ENCODE data around the gene MED6.

MED6 gene

GRCh38 chr14:70600382-70601157 lies at the start of gene MED6:
TSS of gene MED6 (minus strand) at chr14:70600655. CDS start at chr14:70600637, 18 bp downstream.
- peak; percentile 83 for DNase-seq (ENCODE audit: low read depth, low spot score)

DNA sequence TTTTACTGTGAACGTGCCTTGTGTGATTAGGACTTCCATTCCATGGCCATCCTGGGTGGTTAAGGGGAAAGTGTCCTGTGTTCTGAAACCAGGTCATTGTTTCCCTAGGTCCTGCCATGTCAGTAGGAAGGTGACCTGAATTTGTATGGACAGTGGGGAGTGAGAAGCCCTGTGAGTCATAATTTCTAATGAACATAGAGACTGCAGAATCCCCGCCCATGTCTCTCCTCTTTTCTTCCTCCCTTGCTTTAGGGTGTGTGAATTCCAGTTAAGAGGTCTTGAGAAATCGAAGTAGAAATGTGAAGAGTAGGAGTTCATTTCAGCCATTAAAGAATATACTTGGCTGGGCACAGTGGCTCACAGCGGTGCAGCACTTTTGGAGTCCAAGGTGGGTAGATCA lies 49.3 kb upstream of the MED6 start:
- no peak for DNase-seq (ENCODE audit: low read depth, low spot score)

DNA sequence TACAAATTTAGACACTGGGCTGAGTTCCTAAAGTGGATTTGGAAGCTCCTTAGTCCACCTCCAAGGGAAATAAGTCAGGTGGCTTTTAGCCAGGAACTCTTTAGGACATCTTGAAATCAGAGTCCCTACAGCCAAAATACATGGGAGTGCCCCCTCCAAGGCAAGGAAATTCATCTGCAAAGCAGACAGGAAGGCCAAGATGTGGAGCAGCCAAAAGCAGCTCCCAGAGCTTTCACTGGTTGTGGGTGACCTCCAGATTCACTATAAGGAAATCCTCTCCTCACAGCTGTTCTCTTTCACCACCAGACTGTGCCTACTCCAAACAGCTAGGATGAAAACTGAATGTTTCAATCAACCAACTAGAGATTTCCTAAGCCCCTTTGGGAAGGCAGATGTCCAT lies 47.9 kb upstream of the MED6 start:
- DNase-seq (ENCODE audit: low read depth, low spot score): no peak

GRCh38 chr14:70646705-70647104 lies 46.2 kb upstream of the MED6 start:
- DNase-seq (ENCODE audit: low read depth, low spot score): no peak

DNA sequence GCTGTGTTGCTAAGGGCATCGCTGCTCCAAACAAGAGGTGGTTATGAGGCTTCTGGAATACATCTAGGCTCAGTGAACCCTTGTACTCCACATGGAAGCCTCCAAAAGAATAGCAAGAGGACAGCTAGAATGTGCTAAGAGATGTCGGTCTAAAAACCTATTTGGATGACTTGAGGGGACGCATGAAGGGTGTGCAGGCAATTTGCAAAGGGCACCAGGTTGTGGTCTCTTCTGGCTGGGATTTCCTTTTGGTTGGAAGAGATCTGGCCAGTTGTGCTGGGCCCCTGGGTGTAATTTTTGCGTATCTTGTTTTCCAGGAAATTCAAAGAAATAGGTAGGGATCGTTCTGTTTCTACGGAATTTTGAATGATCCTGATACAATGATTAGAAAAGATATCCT lies 45.4 kb upstream of the MED6 start:
- DNase-seq (ENCODE audit: low read depth, low spot score): no peak

- no peak for DNase-seq (ENCODE audit: low read depth, low spot score)
These were observed 43.5 kb upstream of the MED6 start for GRCh38 chr14:70643967-70644366.

DNA sequence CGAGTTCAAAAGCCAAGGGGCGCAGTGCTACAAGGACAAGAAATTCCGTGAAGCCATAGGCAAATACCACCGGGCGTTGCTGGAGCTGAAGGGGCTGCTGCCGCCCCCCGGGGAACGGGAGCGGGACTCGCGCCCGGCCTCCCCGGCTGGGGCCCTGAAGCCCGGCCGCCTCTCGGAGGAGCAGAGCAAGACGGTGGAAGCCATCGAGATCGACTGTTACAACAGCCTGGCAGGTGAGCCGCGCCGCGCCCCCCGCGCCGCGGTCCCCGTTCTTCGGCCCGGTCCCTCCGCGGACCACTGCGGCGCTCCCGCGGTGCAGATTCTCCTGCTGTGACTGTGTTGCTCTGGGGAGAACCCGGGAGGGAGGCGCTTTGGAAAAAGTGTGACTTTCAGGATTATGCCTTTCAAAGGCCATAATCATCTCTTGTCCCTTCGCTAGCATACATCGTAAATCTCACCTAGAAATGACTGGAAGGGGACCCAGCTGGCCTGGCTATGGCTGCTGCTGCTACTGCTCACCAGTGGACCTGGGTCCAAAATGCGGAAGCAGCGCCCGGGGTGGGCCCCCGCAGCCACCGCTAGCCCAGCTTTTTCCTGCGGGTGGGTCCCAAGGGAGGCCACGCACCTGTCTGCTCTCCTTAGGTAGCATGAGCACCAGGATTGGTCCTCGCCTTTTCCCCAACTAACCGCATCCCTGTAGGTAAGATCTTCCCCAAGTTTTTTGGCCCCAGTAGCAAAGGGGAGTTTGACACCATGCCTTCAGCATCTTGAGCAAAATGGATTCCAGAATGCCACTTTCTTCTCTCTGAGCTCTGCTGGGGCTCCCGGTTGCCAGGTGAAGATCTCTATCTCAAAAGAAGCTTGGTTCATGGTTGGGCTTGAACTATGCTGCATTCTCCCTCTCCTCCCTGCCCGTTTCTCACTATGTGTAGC lies 42.1 kb upstream of the MED6 start:
- no peak for DNase-seq (ENCODE audit: low read depth, low spot score)

DNA sequence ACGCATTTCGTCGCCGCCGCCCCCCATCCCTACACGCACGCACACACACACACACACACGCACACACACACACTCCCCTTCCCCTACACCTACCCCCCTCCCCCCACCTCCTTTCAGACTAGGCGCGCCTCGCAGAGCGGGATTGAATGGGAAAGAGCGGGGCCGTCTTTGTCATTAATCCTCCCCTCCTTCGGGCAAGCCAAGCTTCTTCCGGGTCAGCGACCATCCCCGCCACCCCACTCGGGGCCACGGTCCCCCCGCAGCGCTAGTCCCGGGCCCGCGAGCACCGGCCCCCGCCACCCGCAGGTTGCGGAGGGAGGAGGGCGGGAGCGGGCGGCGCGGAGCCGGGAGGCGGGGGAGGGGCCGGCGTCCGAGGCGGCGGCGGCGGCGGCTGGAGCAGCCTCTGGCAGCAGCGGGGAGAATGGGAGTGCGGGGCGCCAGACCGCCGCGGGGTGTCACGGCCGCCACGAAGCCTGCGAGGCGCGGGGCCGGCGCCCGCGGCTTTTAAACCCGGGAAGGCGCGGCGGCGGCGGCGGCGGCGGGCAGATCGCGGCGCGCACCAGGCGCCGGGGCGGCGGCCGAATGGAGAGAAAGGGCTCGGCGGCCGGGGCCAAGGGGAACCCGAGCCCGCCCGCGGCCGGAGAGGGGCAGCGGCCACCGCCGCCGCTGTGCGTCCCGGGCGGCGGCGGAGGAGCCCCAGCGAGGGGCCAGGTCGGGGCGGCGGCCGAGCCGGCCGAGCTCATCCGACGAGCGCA lies 41.3 kb upstream of the MED6 start, which contains the start of gene TTC9:
Gene TTC9, plus strand, starts transcription at position 369 of the 755 bp plus-strand sequence. Its CDS starts 214 bp downstream, at position 583.
- DNase-seq (ENCODE audit: low read depth, low spot score): no peak

GRCh38 chr14:70640938-70641547 lies 40.6 kb upstream of the MED6 start:
- no peak for DNase-seq (ENCODE audit: low read depth, low spot score)

- no peak for DNase-seq (ENCODE audit: low read depth, low spot score)
These were observed 38.0 kb upstream of the MED6 start for GRCh38 chr14:70638416-70638815.

- no peak for DNase-seq (ENCODE audit: low read depth, low spot score)
These were observed 35.6 kb upstream of the MED6 start for GRCh38 chr14:70635971-70636595.

DNA sequence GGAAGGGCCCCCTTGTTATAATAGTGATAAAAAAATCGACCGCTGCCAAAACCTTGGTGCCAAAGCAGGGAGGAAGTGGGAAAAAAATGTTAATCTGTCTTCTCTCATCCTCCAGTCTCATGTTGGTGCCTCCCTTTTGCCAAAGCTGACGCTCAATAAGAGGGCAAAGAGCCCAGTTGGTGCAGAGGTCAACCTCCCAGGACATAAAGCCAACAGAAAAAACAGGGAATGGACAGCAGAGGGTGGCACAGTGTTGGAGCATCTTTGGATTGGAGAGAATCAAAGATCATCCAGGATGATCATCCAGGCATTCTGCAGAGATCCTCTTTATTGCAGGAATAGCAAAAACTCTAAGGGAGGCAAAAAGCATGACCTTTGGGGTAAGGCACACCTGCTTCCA lies 31.5 kb upstream of the MED6 start:
- DNase-seq (ENCODE audit: low read depth, low spot score): no peak

DNA sequence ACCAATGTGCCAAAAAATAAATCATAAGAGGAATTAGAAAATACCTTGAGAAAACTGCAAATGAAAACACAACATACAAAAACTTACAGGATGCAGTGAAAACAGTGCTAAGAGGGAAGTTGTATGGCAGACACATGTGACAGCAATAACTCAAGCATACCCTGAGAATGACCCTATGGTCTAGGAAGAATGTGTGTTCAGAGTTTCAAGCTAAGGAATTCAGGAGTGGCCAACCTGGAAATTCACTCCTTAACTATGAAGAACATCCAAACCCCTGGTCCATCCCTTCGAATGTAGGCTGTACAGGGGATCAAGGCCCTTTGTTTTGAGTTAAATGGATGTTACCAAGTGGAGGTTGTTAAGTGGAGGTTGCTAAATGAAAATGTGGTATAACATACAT lies 24.5 kb upstream of the MED6 start:
- DNase-seq (ENCODE audit: low read depth, low spot score): no peak

- DNase-seq (ENCODE audit: low read depth, low spot score): no peak
These were observed 21.8 kb upstream of the MED6 start for GRCh38 chr14:70622111-70622712.

- DNase-seq (ENCODE audit: low read depth, low spot score): no peak
These were observed 19.3 kb upstream of the MED6 start for GRCh38 chr14:70619708-70620107.

GRCh38 chr14:70618314-70618713 lies 17.9 kb upstream of the MED6 start:
- no peak for DNase-seq (ENCODE audit: low read depth, low spot score)

- DNase-seq (ENCODE audit: low read depth, low spot score): no peak
These were observed 16.2 kb upstream of the MED6 start for GRCh38 chr14:70616646-70617045.

- DNase-seq (ENCODE audit: low read depth, low spot score): no peak
These were observed 10.8 kb upstream of the MED6 start for GRCh38 chr14:70611216-70611615.

DNA sequence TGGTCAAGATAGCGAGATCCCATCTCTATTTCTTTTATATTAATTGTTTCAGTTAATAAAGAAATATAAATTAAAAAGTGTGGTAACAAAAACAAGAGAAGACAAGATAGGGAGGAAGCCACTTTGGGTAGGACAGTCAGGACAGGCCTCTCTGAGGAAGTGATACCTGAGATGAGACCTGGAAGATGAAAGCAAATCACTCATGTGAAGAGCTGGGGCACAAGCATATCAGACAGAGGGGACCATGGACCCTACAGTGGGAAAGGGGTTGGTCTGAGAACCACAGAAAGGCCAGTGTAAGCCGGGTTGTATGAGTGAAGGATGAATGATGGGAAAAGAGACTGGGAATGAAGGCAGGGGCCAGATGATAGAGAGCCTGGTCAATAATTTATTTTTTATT lies 1.8 kb upstream of the MED6 start:
- no peak for DNase-seq (ENCODE audit: low read depth, low spot score)

DNA sequence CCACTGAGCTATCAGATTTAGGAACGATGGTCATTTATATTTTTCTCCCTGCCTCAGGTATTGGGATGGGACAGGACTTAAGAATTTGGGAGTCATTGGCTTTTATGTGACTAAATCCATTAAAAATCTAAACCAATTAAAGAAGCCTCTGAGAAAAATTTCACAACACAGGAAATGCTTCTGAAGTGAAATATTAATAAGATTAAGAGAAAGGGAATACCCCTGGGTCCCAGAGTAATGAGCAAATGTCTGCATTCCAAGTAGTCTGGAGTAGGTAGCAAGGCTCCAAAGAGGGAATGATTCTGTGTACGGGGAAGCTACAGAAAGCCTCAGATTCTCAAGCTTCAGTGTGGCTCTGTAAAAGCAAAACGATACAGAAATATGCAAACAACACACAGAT lies 707 bp upstream of the MED6 start:
- no peak for DNase-seq (ENCODE audit: low read depth, low spot score)

DNA sequence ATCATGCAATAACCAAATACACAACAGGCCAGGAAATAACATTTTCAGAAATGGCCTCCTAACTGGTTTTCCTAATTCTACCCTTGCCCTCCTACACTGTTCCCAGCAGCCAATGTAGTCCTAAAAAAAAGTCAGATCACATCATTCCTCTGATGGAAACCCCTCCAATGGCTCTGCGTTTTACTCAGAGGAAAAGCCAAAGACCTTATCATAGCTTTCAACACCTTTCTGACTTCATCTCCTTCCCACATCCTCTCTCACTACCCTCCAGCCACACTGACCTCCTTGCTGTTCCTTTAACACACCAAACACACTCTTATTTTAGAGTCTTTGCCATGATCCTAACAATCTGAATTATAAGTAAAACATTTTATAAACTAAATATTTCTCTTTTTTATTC lies 1.1 kb downstream of the MED6 start:
- DNase-seq (ENCODE audit: low read depth, low spot score): no peak
